Vagina (tissue), 2 donors: ENCODE measurements around the gene WWOX.

ENCODE experiments used
- CTCF ChIP-seq, 3 experiments: fragments of 450-650 bp in 2 of 3; fragments of 200-600 bp in 1 of 3; sonication (generic) in 1 of 3; IDR thresholded peaks; one replicate each; pipeline ENCODE4 v1.5.1; 2017 to 2019; ENCODE audit warnings: antibody characterized with exemption in 3 of 3, mild to moderate bottlenecking in 2 of 3, moderate library complexity in 2 of 3
- POLR2A ChIP-seq, 2 donors: fragments of 450-650 bp; IDR thresholded peaks; one replicate each; pipeline ENCODE4 v1.6.1; 2017; ENCODE audit warnings: antibody characterized with exemption in 2 of 2, mild to moderate bottlenecking in 2 of 2, moderate library complexity in 2 of 2
- POLR2AphosphoS5 ChIP-seq, 2 donors: sonication (generic); formaldehyde crosslinking; IDR thresholded peaks; one replicate each; pipeline ENCODE4 v1.9.0; 2017; ENCODE audit warnings: antibody characterized with exemption in 2 of 2, mild to moderate bottlenecking in 2 of 2, low read depth in 1 of 2; ENCODE audit not compliant: insufficient read depth in 1 of 2

GRCh38 chr16:79150151-79150550 lies 1050.7 kb downstream of the WWOX start:
- no peak for TF ChIP-seq CTCF (IDR thresholded peaks at IDR 0.05)
- TF ChIP-seq POLR2A (IDR thresholded peaks at IDR 0.05) = no peak
- TF ChIP-seq POLR2AphosphoS5 (IDR thresholded peaks at IDR 0.05; ENCODE audit: insufficient read depth in 1 of 2, low read depth in 1 of 2) = no peak
